GM23248 (cell line): ENCODE results near the gene GSTM1. TPM values are rescaled to one million over a fixed set of nuclear protein-coding genes. Genes with fewer than 3 reads are reported as not detected.
A peak's percentile ranks its signal among the peaks of the same experiment; 100 is the strongest.

Experiments used
- DNase-seq: peaks from one replicate; pipeline ENCODE4 v3.0.0-alpha.2; 2015
- H2AFZ ChIP-seq: fragments of 200-600 bp; sonication (generic); 2 replicates; pipeline ENCODE4 v1.6.1; 2016; ENCODE audit warnings: antibody characterized with exemption
- H3F3A ChIP-seq: fragments of 200-600 bp; sonication (generic); 2 replicates; pipeline ENCODE4 v1.6.1; 2016; ENCODE audit warnings: mild to moderate bottlenecking, antibody characterized with exemption, mixed run types; ENCODE audit not compliant: insufficient read depth
- H3K27ac ChIP-seq: fragments of 200-600 bp; sonication (generic); 2 replicates; pipeline ENCODE4 v1.5.1; 2016; ENCODE audit warnings: mild to moderate bottlenecking
- H3K27me3 ChIP-seq: fragments of 200-600 bp; sonication (generic); replicated peaks from 2 replicates; pipeline ENCODE4 v1.6.1; 2016; ENCODE audit warnings: mild to moderate bottlenecking; ENCODE audit not compliant: insufficient read depth
- H3K36me3 ChIP-seq: fragments of 200-600 bp; sonication (generic); 2 replicates; pipeline ENCODE4 v1.6.1; 2016; ENCODE audit warnings: low read depth, mild to moderate bottlenecking
- H3K4me1 ChIP-seq: fragments of 200-600 bp; sonication (generic); 2 replicates; pipeline ENCODE4 v1.6.1; 2016; ENCODE audit warnings: mild to moderate bottlenecking; ENCODE audit not compliant: insufficient read depth
- H3K4me2 ChIP-seq: fragments of 200-600 bp; sonication (generic); one replicate; pipeline ENCODE4 v1.6.1; 2016; ENCODE audit warnings: mild to moderate bottlenecking; ENCODE audit not compliant: unreplicated experiment
- H3K4me3 ChIP-seq: fragments of 200-600 bp; sonication (generic); 2 replicates; pipeline ENCODE4 v1.5.1; 2016; ENCODE audit warnings: mild to moderate bottlenecking
- H3K79me2 ChIP-seq: fragments of 200-600 bp; sonication (generic); 2 replicates; pipeline ENCODE4 v1.6.1; 2016; ENCODE audit warnings: mild to moderate bottlenecking; ENCODE audit not compliant: insufficient read depth
- H3K9ac ChIP-seq: fragments of 200-600 bp; sonication (generic); 2 replicates; pipeline ENCODE4 v1.6.1; 2016; ENCODE audit warnings: mild to moderate bottlenecking
- H3K9me2 ChIP-seq: fragments of 200-600 bp; sonication (generic); 2 replicates; pipeline ENCODE4 v1.6.1; 2016; ENCODE audit warnings: mixed run types, mild to moderate bottlenecking, moderate library complexity; ENCODE audit not compliant: insufficient read depth
- H3K9me3 ChIP-seq: fragments of 200-600 bp; sonication (generic); one replicate; pipeline ENCODE4 v1.6.1; 2017; ENCODE audit warnings: low read depth
- H4K20me1 ChIP-seq: fragments of 200-600 bp; sonication (generic); 2 replicates; pipeline ENCODE4 v1.6.0; 2016; ENCODE audit not compliant: insufficient read depth
- EZH2 ChIP-seq: fragments of 200-600 bp; sonication (generic); IDR thresholded peaks from 2 replicates; pipeline ENCODE4 v1.6.1; 2018; ENCODE audit warnings: antibody characterized with exemption, mild to moderate bottlenecking; ENCODE audit not compliant: insufficient read depth, poor library complexity, severe bottlenecking
- EZH2phosphoT487 ChIP-seq: fragments of 200-600 bp; sonication (generic); IDR thresholded peaks from 2 replicates; pipeline ENCODE4 v1.6.1; 2018; ENCODE audit warnings: antibody characterized with exemption, moderate library complexity, mild to moderate bottlenecking, low read depth; ENCODE audit not compliant: insufficient read depth
- WGBS, 2 experiments: methylation state at CpG; one replicate each; pipeline ENCODE4 v1.1.6; 2015 to 2017; ENCODE audit warnings: low lambda C conversion rate in 2 of 2, low coverage in 1 of 2; ENCODE audit errors: missing lambda C conversion rate in 2 of 2; 5-methylcytosine and 5-hydroxymethylcytosine counted together
- in situ Hi-C: fragments of 300-500 bp; cut with MboI; formaldehyde crosslinking; loops from 2 replicates; pipeline ENCODE4 v1.15.0; 2020
- polyA plus RNA-seq: library from polyadenylated mRNA; unstranded; fragments of >200 nt; fragmentation: Nextera tagmentation; extraction: Ambion mirVana; gene quantifications from 2 replicates; pipeline ENCODE4 v1.2.1, GENCODE V29; 2016
- total RNA-seq: library from RNA; depleted of rRNA; stranded (reverse); fragments of >200 nt; shearing (Covaris generic); gene quantifications from 2 replicates; pipeline ENCODE4 v1.2.3, GENCODE V29; 2014

Gene GSTM1
- total and polyA plus RNA-seq, 2 experiments from 2014 or later = not detected

GRCh38 chr1:109712321-109712864, 24.8 kb downstream of the GSTM1 start:
- Histone ChIP-seq H3K9ac (peak overlapping the region; percentile 60), H3K27me3 (no peaks in the 10 kb centered on the region), H3K4me3 (peak overlapping the region; percentile 70), H3K9me2 (no peaks in the 10 kb centered on the region), H3K27ac (no peak overlapping the region), H3K79me2 (no peaks in the 10 kb centered on the region), H4K20me1 (no peaks in the 10 kb centered on the region), H3K4me2 (peak overlapping the region; percentile 78), H2AFZ (peak overlapping the region; percentile 86), H3K36me3 (no peaks in the 10 kb centered on the region), H3K9me3 (no peaks in the 10 kb centered on the region), H3K4me1 (no peaks in the 10 kb centered on the region), H3F3A (no peaks in the 10 kb centered on the region)
- WGBS, 2 experiments = 12 to 13% methylated on average over 11 to 22 of the region's 22 CpGs
- no peak for DNase-seq
- in situ Hi-C loops = no loop called here
- TF ChIP-seq EZH2phosphoT487 = no peak
- no peak for TF ChIP-seq EZH2

GRCh38 chr1:109713636-109714035, 26.0 kb downstream of the GSTM1 start:
- TF ChIP-seq EZH2 = no peak
- no peak for TF ChIP-seq EZH2phosphoT487
- Histone ChIP-seq H3F3A (peaks cover 5% of the 10 kb centered on the region), H4K20me1 (no peaks in the 10 kb centered on the region), H3K4me2 (no peak overlapping the region), H3K27ac (no peak overlapping the region), H3K4me1 (peaks cover 1% of the 10 kb centered on the region), H3K9ac (no peak overlapping the region), H3K9me3 (no peaks in the 10 kb centered on the region), H3K27me3 (no peaks in the 10 kb centered on the region), H3K9me2 (no peaks in the 10 kb centered on the region), H3K79me2 (no peaks in the 10 kb centered on the region), H3K36me3 (no peaks in the 10 kb centered on the region), H2AFZ (no peak overlapping the region), H3K4me3 (no peak overlapping the region)
- in situ Hi-C loops = no loop called here
- no peak for DNase-seq
- 88% methylated on average over 5 of the region's 5 CpGs for WGBS, 2 experiments

DNA sequence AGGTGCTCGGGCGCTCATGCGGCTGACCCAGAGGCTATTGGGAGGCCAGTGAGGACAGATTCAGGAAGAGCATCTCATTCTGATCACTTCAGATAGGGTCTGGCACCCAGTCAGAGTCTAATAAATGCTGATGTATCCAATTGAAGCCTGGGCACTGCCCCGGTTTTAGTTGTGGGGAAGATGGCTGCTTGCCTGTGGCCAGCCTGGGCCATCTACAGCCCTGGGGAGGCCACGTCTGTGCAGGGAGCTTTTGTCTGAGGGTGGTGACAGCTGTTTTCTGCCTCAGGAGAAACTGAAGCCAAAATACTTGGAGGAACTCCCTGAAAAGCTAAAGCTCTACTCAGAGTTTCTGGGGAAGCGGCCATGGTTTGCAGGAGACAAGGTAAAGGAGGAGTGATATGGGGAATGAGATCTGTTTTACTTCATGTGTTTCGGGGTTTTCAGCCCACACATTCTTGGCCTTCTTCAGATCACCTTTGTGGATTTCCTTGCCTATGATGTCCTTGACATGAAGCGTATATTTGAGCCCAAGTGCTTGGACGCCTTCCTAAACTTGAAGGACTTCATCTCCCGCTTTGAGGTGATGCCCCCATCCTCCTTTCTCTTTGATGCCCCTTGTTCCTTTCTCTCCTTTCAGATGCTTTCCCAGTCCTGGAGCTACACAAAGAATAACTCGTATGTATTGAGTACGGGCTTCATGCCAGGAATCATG, 27.2 kb downstream of the GSTM1 start:
- H3K9ac ChIP-seq = no peak overlapping the region
- no peaks in the 10 kb centered on the region for H3K36me3 ChIP-seq
- TF ChIP-seq EZH2 (no peak), EZH2phosphoT487 (no peak)
- peaks cover 17% of the 10 kb centered on the region for H3F3A ChIP-seq
- DNase-seq = no peak
- H3K79me2 ChIP-seq = no peaks in the 10 kb centered on the region
- no peak overlapping the region for H3K4me2 ChIP-seq
- in situ Hi-C loops = no loop called here
- no peaks in the 10 kb centered on the region for H4K20me1 ChIP-seq
- no peak overlapping the region for H3K4me3 ChIP-seq
- peaks cover 13% of the 10 kb centered on the region for H3K4me1 ChIP-seq
- H3K27me3 ChIP-seq = no peaks in the 10 kb centered on the region
- WGBS, 2 experiments = 80 to 83% methylated on average over 12 of the region's 12 CpGs
- H2AFZ ChIP-seq = no peak overlapping the region
- no peaks in the 10 kb centered on the region for H3K9me3 ChIP-seq
- no peaks in the 10 kb centered on the region for H3K9me2 ChIP-seq
- no peak overlapping the region for H3K27ac ChIP-seq

GRCh38 chr1:109716121-109716520, 28.5 kb downstream of the GSTM1 start:
- no peaks in the 10 kb centered on the region for H3K27me3 ChIP-seq
- no peak overlapping the region for H3K27ac ChIP-seq
- no peaks in the 10 kb centered on the region for H3K9me3 ChIP-seq
- no peak overlapping the region for H2AFZ ChIP-seq
- in situ Hi-C loops = no loop called here
- no peak overlapping the region for H3K4me2 ChIP-seq
- H4K20me1 ChIP-seq = no peaks in the 10 kb centered on the region
- WGBS, 2 experiments = 49 to 62% methylated on average over 3 of the region's 3 CpGs
- H3K79me2 ChIP-seq = no peaks in the 10 kb centered on the region
- no peak for DNase-seq
- no peak for TF ChIP-seq EZH2phosphoT487
- no peak for TF ChIP-seq EZH2
- no peaks in the 10 kb centered on the region for H3K36me3 ChIP-seq
- peaks cover 19% of the 10 kb centered on the region for H3F3A ChIP-seq
- H3K9me2 ChIP-seq = no peaks in the 10 kb centered on the region
- no peak overlapping the region for H3K9ac ChIP-seq
- H3K4me3 ChIP-seq = no peak overlapping the region
- peaks cover 16% of the 10 kb centered on the region for H3K4me1 ChIP-seq
